Stimulated activated CD4-positive, alpha-beta T cell treated with anti-CD3 and anti-CD28 coated beads, TNF-alpha, amount 100 ng/mL, for 24 hours (primary cell): ENCODE measurements around the gene STMP1.

ENCODE experiments used
- DNase-seq, 3 experiments: peaks; one replicate each; pipeline ENCODE4 v3.0.0-alpha.2; 2020; ENCODE audit warnings: low read depth in 3 of 3

The STMP1 gene

DNA sequence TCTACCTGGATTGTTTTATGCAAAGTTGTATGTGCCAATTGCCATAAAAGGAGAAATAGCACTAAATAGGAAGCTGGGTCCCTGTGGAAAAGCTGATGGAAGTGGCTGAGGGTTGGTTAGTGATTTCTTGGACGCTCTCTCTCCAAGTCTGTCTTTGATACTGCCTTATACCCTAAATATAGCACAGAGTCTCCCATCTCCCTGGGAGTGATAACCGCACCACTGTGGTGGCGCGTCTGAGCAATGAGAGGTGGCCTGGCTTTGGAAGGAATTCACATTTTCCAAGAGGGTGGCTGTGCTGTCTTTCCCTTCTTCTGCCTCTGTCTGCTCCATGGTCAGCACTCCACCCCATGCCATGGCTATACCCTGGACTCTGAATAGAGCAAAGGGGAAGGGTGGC is 31.2 kb downstream of the STMP1 start:
- DNase-seq, result no peak

DNA sequence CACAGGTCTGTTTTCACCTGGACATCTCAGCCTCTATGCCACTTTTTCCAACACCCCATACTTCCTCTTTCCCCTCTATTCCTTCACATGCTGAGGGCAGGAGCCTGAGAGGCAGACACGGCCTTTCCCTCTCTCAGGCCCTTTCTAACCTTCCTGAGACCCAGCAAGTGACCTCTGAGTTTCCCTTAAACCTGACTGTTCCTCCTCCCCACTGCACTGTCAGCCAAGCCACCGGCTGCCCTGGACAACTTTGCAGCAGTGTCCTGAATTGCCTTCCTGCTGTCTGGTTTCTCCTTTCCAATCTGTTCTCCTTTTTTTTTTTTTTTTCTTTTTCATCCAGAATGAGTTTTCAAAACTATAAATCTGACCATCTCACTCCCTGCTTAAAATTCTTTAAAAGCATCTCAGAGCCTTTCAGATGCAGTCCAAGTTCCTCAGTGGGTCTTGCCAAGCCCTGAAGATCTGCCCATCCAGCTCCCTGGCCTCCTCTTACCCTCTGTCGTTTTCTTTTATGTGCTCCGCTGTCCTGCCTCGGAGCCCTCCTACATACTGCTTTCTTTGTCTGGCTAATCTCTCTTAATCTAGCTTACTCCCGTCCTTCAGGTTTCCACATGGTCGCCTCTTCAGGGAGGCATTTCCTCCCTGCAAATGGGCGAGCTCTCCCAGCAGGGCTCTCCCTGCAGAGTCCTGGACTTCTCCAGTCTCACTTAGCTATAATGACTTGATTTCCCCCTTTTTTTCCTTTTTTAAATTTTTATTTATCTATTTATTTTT is 35.1 kb downstream of the STMP1 start:
- DNase-seq, result no peak

GRCh38 chr7:135704074-135704473 is 41.8 kb downstream of the STMP1 start:
- no peak for DNase-seq

DNA sequence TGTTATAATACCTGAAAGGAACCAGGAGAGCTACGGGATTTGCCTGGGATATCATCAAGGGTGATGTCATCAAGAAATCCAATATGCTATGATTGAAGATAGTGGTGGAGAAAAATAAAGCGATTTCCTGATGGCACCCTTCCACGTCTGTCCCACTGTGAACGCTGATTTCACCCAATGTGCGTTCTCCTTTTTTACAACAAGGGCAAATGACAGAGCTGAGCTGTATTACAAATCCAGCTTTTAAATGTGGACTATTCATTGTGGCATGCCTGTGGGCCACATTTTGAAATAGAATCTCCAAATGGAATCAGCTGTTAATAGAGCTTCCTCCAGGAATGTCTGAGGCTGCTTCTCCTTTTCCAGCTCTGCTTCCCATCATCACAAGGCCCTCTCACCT is 42.4 kb downstream of the STMP1 start:
- no peak for DNase-seq

GRCh38 chr7:135706038-135706742 is 43.9 kb downstream of the STMP1 start:
- DNase-seq, result no peak

DNA sequence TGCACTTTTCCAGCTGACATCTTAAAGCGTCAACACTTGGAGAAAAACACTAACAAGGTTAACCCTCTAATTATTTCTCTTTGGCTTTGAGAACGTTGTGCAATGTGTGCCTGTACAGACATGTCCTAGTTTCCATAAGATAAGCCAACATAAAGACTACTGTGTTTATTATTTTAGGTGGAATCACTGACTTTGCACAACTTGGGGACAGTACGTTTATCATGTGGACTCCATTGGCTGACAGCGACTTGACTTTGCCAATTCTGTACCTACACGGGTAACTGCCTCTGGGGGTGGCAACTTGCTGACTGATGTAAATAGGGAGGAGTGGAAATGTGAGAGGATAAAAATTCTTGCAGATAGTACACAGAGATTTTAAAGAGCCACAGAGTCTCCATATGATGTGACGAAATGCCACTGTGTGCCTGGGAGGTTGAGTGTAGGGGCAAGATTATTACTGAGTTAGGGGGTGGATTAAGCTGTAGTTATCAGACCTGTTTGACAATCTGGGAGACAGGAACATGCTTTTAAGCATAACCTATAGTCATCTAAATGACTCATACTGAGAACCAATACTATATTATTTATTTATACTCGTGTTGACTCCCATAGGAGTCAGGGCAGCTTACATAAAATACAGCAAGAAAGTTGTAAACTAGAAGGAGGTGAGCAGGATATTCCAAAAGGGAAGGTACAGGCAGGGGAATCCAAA is 44.7 kb downstream of the STMP1 start:
- DNase-seq, result no peak

- DNase-seq, result no peak
Observed at GRCh38 chr7:135707570-135707966, 45.3 kb downstream of the STMP1 start.

GRCh38 chr7:135708041-135708440 is 45.7 kb downstream of the STMP1 start:
- DNase-seq, result no peak

DNA sequence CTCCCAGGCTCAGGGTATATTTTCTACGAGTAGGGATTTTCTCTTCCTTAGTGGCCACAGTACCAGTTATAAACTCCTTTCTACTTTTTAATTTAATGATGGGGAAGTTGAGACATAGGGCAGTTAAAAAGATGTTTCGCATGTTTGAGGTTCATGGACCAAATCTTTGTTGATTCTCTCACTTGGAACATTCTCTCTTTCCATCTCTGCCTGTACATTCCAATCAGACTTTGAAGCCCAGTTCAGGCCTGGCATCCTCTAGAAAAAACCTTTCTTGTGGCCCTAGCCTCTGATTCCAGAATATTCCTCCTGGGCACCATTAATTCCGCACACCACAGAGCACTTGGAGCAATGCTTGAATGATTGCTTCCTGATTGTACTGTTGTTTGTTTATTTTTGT is 47.2 kb downstream of the STMP1 start:
- DNase-seq, result no peak

- DNase-seq, result no peak
Observed at GRCh38 chr7:135710417-135711138, 48.3 kb downstream of the STMP1 start.

DNA sequence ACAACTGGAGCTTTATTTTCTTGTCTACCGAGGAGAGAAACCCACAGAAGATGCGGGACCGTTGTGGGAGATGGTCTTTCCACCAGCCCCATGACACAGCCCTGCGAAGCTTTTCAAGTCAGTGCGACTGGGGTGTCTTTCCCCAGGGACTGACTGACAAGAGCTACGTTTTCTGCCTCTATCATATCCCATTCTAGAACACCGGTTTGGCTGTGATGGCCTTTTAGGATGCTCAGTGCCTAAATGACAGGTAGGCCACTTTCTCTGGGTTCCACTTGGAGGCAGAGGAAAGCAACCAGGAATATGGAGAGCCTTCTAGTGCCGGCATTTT is 48.8 kb downstream of the STMP1 start:
- no peak for DNase-seq

DNA sequence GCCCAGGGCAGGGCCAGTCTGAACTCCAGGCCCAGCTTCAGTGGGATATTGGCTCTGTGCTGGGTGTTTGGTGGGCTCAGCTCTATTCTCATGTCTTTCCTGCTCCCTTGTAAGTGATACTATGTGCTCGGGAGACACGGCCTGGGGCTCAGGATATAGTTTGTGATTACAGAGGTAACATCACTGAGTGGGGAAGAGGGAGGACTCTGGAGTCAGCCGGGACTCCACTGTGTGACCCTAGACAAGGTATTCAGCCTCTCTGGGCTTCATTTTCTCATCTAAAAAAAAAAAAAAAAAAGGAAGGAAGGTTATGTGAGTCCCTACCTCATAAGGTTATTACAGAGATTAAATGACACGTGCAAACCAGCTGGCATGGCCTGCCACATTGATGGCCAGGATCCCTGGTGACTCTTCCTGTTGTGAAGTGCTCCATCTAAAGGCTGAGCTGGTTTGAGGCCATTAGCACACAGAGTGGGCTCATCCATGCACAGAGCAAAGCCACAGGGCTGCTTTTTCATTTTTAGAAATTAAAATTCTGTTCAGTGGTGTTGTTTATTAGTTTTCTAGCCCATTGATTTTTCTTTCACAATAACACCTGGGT is 50.0 kb downstream of the STMP1 start:
- no peak for DNase-seq

- no peak for DNase-seq
Observed at GRCh38 chr7:135712796-135713195, 50.5 kb downstream of the STMP1 start.

DNA sequence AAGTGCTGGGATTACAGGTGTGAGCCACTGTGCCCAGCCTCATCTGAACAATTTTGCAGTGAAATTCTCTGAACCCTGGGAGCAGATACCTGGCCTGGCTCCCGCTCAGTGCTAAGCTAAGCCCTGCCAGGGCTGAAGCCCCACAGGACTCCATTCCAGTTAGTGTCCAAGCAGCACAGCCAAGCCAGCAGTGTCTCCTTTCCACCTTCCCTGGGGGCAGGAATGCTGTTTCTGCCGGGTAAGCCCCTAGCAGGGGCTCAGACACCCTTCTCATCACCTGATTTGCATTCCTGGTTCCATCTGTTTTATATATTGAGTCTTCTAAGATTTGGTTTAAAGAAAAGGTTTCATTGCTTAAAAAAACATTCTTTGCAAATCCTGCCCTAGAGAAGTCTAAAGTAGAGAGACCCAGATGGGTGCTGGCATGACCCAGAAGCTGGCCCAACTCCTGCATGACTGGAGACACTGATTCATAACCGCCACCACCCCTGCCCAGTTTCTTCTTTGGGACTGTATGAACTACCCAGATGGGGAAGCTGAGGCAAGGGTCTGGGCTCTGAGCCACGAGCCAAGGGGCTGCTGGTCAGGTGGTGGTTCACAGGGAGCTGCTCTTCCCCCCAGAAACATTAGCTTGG is 51.6 kb downstream of the STMP1 start:
- no peak for DNase-seq

- no peak for DNase-seq
Observed at GRCh38 chr7:135714534-135715009, 52.3 kb downstream of the STMP1 start.

- no peak for DNase-seq
Observed at GRCh38 chr7:135715055-135715522, 52.8 kb downstream of the STMP1 start.

- DNase-seq, result no peak
Observed at GRCh38 chr7:135715673-135716072, 53.4 kb downstream of the STMP1 start.

GRCh38 chr7:135716677-135717238 is 54.4 kb downstream of the STMP1 start:
- DNase-seq, result no peak

- no peak for DNase-seq
Observed at GRCh38 chr7:135717693-135718092, 55.4 kb downstream of the STMP1 start.

GRCh38 chr7:135718219-135718618 is 55.9 kb downstream of the STMP1 start:
- no peak for DNase-seq
